ENCODE measurements around the gene RSPH1.

The RSPH1 gene

DNA sequence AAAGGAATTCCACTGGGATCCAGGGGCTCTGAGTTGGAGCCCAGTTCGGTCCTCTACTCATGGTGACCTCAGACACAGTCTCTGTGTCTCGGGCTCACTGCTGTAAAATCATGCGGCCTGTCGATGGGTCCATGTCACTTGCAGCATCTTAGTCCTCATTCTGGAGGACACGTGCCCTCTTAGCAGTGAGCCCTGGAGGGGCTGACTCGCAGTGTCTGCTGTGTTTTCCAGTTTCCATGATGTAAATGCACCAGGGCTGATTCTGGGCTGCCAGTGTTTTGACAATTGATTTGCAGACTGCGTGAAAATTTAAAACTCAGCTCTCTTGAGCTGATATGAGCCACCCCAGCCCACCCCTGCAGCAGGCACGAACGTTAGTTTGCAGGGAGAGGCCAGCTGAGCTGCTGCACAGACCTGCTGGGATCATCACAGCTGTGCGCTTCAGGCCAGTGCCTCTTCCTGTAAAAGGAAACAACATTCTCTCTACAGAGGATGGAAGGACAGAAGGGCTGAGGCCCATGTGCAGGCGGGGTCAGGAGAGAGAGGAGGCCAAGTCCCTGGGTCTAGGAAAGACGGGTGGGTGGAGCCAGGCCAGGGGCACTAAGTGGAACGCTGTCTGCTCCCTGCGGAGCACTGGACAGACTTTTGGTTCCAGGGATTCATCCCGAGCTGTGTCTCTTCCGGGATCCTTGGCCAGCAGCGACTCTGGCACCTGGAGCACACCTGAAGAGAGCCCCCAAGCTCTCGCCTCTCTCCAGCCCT is 42.6 kb downstream of the RSPH1 start:
- no peak overlapping the region for H3K4me3 ChIP-seq (ENCODE audit: low read length)
- H3K9me2 ChIP-seq (replicated peaks; ENCODE audit: control insufficient read depth, low read length) = no peaks in the 10 kb centered on the region
- H3K27me3 ChIP-seq (ENCODE audit: control insufficient read depth, low read length) = no peaks in the 10 kb centered on the region
- H3K36me3 ChIP-seq (ENCODE audit: control insufficient read depth, low read length) = no peaks in the 10 kb centered on the region
- no peaks in the 10 kb centered on the region for H4K20me1 ChIP-seq (ENCODE audit: control insufficient read depth, insufficient read depth, low read depth, low read length)
- H3K9me3 ChIP-seq (ENCODE audit: control insufficient read depth, insufficient read depth, low read length) = no peaks in the 10 kb centered on the region
- H3K27ac ChIP-seq (ENCODE audit: low read depth, low read length) = no peak overlapping the region
- TF ChIP-seq, protein P1, sequence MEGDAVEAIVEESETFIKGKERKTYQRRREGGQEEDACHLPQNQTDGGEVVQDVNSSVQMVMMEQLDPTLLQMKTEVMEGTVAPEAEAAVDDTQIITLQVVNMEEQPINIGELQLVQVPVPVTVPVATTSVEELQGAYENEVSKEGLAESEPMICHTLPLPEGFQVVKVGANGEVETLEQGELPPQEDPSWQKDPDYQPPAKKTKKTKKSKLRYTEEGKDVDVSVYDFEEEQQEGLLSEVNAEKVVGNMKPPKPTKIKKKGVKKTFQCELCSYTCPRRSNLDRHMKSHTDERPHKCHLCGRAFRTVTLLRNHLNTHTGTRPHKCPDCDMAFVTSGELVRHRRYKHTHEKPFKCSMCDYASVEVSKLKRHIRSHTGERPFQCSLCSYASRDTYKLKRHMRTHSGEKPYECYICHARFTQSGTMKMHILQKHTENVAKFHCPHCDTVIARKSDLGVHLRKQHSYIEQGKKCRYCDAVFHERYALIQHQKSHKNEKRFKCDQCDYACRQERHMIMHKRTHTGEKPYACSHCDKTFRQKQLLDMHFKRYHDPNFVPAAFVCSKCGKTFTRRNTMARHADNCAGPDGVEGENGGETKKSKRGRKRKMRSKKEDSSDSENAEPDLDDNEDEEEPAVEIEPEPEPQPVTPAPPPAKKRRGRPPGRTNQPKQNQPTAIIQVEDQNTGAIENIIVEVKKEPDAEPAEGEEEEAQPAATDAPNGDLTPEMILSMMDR (IDR thresholded peaks at IDR 0.05; ENCODE audit: low read depth, low read length, poor library complexity, severe bottlenecking) = no peak
- no peak for TF ChIP-seq EZH2phosphoT487 (IDR thresholded peaks at IDR 0.05; ENCODE audit: borderline replicate concordance, low read length)
- peak overlapping the region; percentile 13 for H3K4me2 ChIP-seq (ENCODE audit: low read length)
- no peaks in the 10 kb centered on the region for H3K79me2 ChIP-seq (ENCODE audit: control insufficient read depth, low read length)
- peaks cover 32% of the 10 kb centered on the region for H3K4me1 ChIP-seq (ENCODE audit: control insufficient read depth, low read length)
- H3F3A ChIP-seq (ENCODE audit: control insufficient read depth, insufficient read depth) = no peaks in the 10 kb centered on the region

- H3K27ac ChIP-seq (ENCODE audit: low read depth, low read length) = no peak overlapping the region
- H3K4me3 ChIP-seq (ENCODE audit: low read length) = no peak overlapping the region
- TF ChIP-seq EZH2phosphoT487 (IDR thresholded peaks at IDR 0.05; ENCODE audit: borderline replicate concordance, low read length) = no peak
- TF ChIP-seq, protein P1 (IDR thresholded peaks at IDR 0.05; ENCODE audit: low read depth, low read length, poor library complexity, severe bottlenecking) = no peak
- no peaks in the 10 kb centered on the region for H4K20me1 ChIP-seq (ENCODE audit: control insufficient read depth, insufficient read depth, low read depth, low read length)
- H3K4me2 ChIP-seq (ENCODE audit: low read length) = 0 out of 2 replicates have a peak overlapping the region, but pooled peaks have one; percentile 13
- H3K27me3 ChIP-seq (ENCODE audit: control insufficient read depth, low read length) = no peaks in the 10 kb centered on the region
- no peaks in the 10 kb centered on the region for H3K9me3 ChIP-seq (ENCODE audit: control insufficient read depth, insufficient read depth, low read length)
- H3K36me3 ChIP-seq (ENCODE audit: control insufficient read depth, low read length) = no peaks in the 10 kb centered on the region
- no peaks in the 10 kb centered on the region for H3K79me2 ChIP-seq (ENCODE audit: control insufficient read depth, low read length)
- no peaks in the 10 kb centered on the region for H3F3A ChIP-seq (ENCODE audit: control insufficient read depth, insufficient read depth)
- H3K4me1 ChIP-seq (ENCODE audit: control insufficient read depth, low read length) = peaks cover 32% of the 10 kb centered on the region
- H3K9me2 ChIP-seq (replicated peaks; ENCODE audit: control insufficient read depth, low read length) = no peaks in the 10 kb centered on the region
These were observed 43.4 kb downstream of the RSPH1 start for GRCh38 chr21:42452401-42453223.

DNA sequence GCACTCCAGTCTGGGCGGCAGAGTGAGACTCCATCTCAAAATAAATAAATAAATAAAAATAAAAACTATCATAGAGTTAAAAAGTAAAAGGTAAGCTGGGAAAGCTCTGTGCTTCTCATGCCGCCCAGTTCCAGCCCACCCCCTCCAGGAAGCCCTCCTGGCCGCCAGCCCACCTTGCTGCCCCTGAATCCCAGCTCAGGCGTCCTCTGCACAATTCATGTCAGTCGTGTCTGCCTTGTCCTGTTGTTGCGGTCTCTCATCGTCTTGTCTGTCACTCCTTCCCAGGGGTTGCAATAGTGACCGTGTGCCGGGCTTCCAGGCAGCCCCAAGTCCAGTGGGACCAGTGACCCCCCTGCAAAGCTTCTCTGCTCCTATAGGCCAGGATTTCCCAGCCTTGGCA is 44.1 kb downstream of the RSPH1 start:
- Histone ChIP-seq H3K4me2 (ENCODE audit: low read length) (no peak overlapping the region), H3K9me2 (replicated peaks; ENCODE audit: control insufficient read depth, low read length) (no peaks in the 10 kb centered on the region), H3K27ac (ENCODE audit: low read depth, low read length) (no peak overlapping the region), H4K20me1 (ENCODE audit: control insufficient read depth, insufficient read depth, low read depth, low read length) (no peaks in the 10 kb centered on the region), H3K79me2 (ENCODE audit: control insufficient read depth, low read length) (no peaks in the 10 kb centered on the region), H3K27me3 (ENCODE audit: control insufficient read depth, low read length) (no peaks in the 10 kb centered on the region), H3F3A (ENCODE audit: control insufficient read depth, insufficient read depth) (no peaks in the 10 kb centered on the region), H3K36me3 (ENCODE audit: control insufficient read depth, low read length) (no peaks in the 10 kb centered on the region), H3K4me3 (ENCODE audit: low read length) (no peak overlapping the region), H3K9me3 (ENCODE audit: control insufficient read depth, insufficient read depth, low read length) (no peaks in the 10 kb centered on the region), H3K4me1 (ENCODE audit: control insufficient read depth, low read length) (peaks cover 29% of the 10 kb centered on the region)
- no peak for TF ChIP-seq EZH2phosphoT487 (IDR thresholded peaks at IDR 0.05; ENCODE audit: borderline replicate concordance, low read length)
- TF ChIP-seq, protein P1 (IDR thresholded peaks at IDR 0.05; ENCODE audit: low read depth, low read length, poor library complexity, severe bottlenecking) = no peak
